Effector CD4-positive, alpha-beta T cell (primary cell): ENCODE data around the gene IYD.

Source experiments
- DNase-seq: peaks from one replicate; pipeline ENCODE4 v3.0.0-alpha.2; 2020

Gene IYD

GRCh38 chr6:150395388-150396009, 26.7 kb downstream of the IYD start:
- DNase-seq = no peak

- DNase-seq = no peak
Measured at GRCh38 chr6:150403458-150404246, 34.8 kb downstream of the IYD start.

GRCh38 chr6:150406948-150407347, 38.1 kb downstream of the IYD start:
- DNase-seq = no peak

GRCh38 chr6:150408842-150409241, 40.0 kb downstream of the IYD start:
- no peak for DNase-seq

- no peak for DNase-seq
Measured at GRCh38 chr6:150409576-150410066, 40.8 kb downstream of the IYD start.

- no peak for DNase-seq
Measured at GRCh38 chr6:150410399-150410798, 41.6 kb downstream of the IYD start.

- DNase-seq = no peak
Measured at GRCh38 chr6:150410906-150411305, 42.1 kb downstream of the IYD start.

GRCh38 chr6:150412221-150412620, 43.4 kb downstream of the IYD start:
- DNase-seq = no peak

GRCh38 chr6:150413198-150413597, 44.4 kb downstream of the IYD start:
- no peak for DNase-seq

- DNase-seq = no peak
Measured at GRCh38 chr6:150413781-150414281, 45.0 kb downstream of the IYD start.

GRCh38 chr6:150416128-150416527, 47.3 kb downstream of the IYD start:
- DNase-seq = no peak

GRCh38 chr6:150417250-150417649, 48.4 kb downstream of the IYD start:
- DNase-seq = no peak

GRCh38 chr6:150417899-150418826, 49.4 kb downstream of the IYD start:
- no peak for DNase-seq

GRCh38 chr6:150418827-150419594, 50.2 kb downstream of the IYD start:
- DNase-seq = peak; percentile 14

GRCh38 chr6:150420428-150420827, 51.6 kb downstream of the IYD start:
- DNase-seq = no peak

- DNase-seq = no peak
Measured at GRCh38 chr6:150420926-150421325, 52.1 kb downstream of the IYD start.

- DNase-seq = no peak
Measured at GRCh38 chr6:150425508-150425907, 56.7 kb downstream of the IYD start.

- DNase-seq = no peak
Measured at GRCh38 chr6:150426198-150426597, 57.4 kb downstream of the IYD start.

GRCh38 chr6:150427037-150427602, 58.3 kb downstream of the IYD start:
- DNase-seq = no peak

GRCh38 chr6:150427843-150428242, 59.0 kb downstream of the IYD start:
- DNase-seq = no peak

- DNase-seq = no peak
Measured at GRCh38 chr6:150430815-150431214, 62.0 kb downstream of the IYD start.

GRCh38 chr6:150435360-150435759, 66.5 kb downstream of the IYD start:
- no peak for DNase-seq
